ENCODE measurements around the gene LDLRAD3.
"Not testable (repeated sequence)": the region's sequence is repeated elsewhere in the genome, so short reads cannot be mapped to it uniquely, and the experiment has no call there.

The LDLRAD3 gene

GRCh38 chr11:36026315-36026968 is 82.6 kb downstream of the LDLRAD3 start:
- no peak for DNase-seq

DNA sequence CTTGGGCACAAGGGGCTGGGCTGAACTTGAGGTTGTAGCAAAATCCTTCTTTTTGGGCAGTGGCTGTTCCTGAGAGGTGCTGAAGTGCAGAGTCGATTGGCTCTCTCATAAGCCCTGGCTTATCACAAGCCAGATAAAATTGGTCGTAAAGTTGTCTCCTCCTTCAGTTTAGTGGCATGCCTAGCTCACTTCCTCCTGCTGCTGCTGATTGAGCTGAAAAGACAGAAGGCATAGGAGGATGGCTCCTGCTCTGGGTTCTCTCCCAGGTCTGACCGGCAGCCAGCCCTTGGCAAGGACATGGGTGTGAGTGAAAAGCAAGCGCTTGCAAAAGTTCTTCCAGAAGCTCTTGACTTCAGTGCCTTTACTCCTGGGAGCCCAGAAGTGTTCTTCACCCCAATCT is 83.9 kb downstream of the LDLRAD3 start:
- DNase-seq = no peak

- no peak for DNase-seq
These were observed 85.8 kb downstream of the LDLRAD3 start for GRCh38 chr11:36029616-36030015.

DNA sequence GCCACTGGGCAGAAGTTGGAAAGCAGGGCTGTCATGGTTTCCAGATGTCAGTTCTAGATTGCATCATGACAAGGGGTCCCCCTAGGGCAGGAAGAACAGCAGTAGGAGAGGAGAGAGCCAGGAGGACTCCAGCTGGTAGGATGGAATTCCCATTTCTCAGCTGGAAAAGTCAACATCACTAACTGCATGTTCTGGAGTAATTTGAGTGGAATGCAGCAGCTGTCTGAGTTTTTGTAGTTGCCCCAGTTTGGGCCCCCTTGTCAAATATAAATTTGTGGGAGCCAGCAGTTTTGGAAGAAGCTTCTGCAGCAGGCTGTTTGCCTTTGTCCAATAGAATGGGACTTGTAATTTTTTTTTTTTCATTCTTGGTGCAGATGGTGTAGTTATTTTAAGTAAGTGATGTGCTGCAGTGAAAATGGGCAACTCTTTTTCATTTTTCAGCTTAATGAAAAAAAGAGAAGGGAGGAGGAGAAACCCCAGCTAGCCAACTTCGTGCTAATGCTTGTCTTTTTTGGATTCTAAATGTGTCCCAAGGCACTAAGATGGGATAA is 86.9 kb downstream of the LDLRAD3 start:
- DNase-seq = no peak

DNA sequence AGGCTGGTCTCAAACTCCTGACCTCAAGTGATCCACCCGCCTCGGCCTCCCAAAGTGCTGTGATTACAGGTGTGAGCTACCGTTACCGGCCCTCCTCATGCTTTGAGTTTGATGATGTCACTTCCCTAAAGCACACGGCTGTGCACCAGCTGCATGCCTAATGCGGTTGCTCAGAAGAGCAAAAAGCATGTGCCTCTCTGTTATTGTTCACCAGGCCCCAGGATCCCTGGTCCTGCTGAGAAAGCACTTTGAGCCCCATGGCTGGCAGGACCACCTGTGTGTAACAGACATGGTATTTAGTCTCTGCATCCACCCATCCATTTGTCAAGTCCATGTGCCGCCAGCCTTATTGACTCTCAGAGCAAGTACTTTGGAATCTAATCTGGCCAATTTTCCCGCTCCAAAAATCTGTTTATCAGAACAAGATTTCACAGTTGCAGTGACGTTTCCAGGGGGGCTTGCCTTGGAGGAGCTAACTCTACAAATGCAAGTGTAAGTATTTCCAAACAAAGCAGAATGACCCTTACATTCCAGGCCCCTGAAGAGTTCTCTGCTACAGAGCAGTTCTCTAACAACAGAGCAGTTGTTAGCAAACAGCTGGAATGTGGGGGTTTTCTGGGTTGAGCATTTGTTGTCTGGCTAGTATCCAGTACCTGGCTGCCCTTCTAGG is 89.4 kb downstream of the LDLRAD3 start:
- DNase-seq = no peak

- no peak for DNase-seq
These were observed 90.1 kb downstream of the LDLRAD3 start for GRCh38 chr11:36033936-36034335.

DNA sequence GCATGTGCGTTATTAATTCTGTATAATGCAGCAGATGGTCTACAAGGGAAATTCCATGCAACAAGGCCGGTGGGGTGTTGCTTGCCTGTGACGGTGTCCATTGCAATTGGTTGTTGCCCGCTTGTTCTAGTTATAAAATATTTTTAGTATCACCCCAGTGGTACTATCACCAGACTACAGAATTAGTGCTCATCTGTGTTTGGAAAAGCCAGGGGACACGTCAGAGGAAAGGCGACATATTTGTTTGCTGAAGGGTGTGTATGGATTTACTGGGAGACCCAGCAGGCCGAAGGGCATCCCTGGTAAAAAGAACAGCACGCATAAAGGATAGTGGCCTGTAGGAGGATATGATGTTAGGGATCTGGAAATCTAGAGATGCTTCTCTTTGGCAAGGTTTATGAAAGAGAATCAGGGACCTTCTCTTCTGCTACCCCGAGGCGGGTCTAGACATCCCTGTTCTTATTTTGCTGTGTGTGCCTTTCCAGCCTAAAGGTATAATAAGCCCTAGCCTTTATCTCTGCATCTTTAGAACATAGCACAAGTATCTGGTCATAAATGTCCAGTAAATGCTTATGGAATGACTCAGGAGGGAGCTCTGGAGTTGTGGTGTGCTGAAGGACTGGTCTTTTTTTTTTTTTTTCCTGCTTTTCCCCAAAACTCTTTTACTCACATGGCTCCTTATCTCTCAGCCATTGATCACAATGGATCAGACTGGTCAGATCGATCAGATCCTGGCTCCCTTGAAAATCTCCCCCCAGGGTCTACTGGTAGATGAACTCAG is 90.9 kb downstream of the LDLRAD3 start:
- DNase-seq = no peak

- no peak for DNase-seq
These were observed 91.6 kb downstream of the LDLRAD3 start for GRCh38 chr11:36035454-36035853.

DNA sequence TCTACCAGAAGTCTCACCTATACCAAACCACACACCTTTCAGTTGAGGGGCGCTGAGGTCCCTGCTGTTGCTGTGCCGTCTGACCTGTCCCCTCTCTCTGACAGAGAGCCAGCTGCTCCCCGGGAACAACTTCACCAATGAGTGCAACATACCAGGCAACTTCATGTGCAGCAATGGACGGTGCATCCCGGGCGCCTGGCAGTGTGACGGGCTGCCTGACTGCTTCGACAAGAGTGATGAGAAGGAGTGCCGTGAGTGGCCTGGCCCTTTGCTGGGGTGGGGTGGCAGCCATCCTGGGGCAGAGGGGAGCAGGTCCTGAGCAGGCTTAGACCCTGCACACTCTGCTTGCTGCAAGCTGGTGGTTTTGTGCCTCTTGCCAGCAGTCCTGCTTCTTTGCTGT is 92.1 kb downstream of the LDLRAD3 start:
- no peak for DNase-seq

DNA sequence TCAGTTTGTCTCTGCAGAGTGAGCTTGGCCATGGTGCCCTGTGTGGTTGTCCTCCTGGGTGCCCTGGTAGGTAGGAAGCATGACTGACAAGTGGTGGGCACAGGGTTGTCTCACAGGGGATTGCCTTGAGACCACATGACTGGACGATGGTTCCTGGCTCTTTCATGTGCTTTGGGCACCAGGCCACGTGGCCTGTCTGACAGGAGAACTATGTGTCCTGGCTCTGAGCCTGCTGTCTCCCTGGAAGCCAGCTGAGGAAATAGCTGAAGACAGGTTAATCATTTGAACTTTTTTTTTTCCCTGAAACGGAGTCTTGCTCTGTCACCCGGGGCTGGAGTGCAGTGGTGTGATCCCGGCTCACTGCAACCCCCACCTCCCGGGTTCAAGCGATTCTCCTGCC is 93.2 kb downstream of the LDLRAD3 start:
- no peak for DNase-seq

DNA sequence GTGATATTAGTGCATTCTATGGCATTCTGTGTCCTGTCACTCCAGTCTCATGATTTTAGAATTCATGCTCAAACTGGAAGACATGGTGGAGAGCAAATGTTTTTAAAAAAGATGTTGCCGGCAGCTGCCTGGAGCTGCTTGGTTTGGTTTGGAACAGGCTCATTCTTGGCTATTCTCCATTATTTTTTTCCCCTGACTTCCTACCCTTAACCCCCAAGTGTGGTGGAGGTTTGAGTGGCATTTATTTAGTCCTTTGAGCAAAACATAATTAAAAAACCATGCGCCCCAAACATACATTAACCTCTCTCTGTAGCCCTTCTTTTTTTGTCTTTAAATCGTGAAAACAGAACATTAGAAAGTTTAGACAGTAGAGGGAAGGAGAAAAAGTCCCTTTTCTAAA is 94.7 kb downstream of the LDLRAD3 start:
- DNase-seq = no peak

GRCh38 chr11:36039471-36039870 is 95.6 kb downstream of the LDLRAD3 start:
- no peak for DNase-seq

DNA sequence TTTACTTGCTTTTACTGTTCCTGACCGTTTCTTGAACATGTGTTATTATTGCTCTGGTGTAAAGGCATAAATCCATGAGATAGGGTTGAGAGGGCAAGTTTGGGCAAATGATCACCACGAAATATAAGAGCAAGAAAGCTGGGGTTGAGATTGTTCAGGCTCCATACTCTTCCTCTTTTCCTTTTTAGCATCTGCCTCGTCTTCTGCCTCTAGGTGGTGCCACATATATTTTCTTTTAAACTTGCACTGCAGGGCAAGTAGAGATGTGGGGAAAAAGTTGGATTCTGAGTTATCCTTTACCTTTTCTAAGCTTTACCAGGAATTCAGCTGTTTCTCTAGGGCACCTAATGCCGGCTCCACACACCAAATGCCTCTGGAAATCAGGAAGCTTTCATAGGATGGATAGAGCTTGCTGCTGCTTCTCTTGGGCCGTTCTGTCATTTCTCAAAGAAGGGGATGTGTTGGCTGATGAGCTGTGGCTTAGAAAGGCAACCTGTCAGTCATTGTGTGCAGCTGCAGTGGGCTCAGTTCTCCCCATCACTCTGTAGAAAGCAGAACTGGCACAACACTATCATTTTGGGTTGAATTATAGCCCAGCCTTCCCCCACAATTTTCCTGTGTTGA is 98.2 kb downstream of the LDLRAD3 start:
- peak; percentile 52 to 75 for DNase-seq

- DNase-seq = no peak
These were observed 100.8 kb downstream of the LDLRAD3 start for GRCh38 chr11:36044636-36045035.

GRCh38 chr11:36045945-36046344 is 102.1 kb downstream of the LDLRAD3 start:
- not testable (repeated sequence) for DNase-seq

DNA sequence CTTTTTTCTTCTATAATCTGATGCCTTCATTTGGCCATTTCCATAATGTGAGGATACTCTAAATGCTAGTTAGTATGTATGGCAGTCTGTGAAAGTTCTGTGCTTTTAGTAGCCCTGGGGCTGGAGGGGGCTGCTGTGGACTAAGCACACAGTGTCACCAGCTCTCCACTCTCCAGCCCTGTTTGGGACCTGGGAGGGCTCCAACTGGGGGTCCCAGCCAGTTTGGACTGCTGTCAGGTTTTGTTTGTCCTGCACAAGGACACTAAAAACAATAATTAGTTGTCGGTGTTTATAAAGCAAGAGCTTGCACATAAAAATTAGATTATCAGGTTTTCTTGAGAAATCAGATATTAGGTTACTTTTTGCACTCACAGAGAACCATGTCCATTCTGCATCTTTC is 103.1 kb downstream of the LDLRAD3 start:
- no peak for DNase-seq

- DNase-seq = no peak
These were observed 103.5 kb downstream of the LDLRAD3 start for GRCh38 chr11:36047344-36047743.

DNA sequence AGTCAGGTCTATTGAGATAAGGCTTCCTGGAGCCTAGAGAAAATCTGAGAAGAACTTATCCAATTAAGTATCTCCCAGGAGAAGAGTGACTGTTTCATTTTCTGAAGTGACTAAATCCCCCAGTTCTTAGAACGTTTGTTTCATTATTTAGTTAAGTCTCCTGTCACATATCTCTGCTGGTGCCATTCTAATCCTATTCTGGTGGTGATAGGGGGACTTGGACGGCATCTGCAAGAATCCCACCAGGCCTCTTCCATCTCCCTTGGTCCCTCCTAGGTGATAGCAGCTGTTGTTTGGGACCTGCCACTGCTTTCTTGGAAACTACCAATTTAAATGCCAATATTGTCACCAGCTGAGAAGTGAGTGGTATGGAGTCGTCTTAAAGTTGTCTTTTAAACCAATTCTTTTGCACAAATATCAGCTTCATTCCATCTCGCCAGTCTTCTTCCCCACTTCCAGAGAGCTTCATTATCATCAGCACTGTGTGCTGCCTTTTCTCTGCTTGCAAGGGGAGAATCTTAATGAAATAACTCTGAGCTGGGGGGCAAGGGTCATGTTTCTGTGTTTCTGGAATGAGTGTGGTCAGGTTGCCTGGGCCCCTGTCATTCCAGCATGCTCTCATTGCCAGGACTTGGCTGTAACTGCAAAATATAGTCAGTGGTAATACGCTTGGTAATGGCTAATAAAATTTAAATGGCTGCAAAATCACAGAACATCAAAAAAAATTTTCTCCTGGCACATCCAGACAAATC is 104.8 kb downstream of the LDLRAD3 start:
- DNase-seq = no peak

GRCh38 chr11:36051235-36052144 is 107.6 kb downstream of the LDLRAD3 start:
- no peak for DNase-seq

DNA sequence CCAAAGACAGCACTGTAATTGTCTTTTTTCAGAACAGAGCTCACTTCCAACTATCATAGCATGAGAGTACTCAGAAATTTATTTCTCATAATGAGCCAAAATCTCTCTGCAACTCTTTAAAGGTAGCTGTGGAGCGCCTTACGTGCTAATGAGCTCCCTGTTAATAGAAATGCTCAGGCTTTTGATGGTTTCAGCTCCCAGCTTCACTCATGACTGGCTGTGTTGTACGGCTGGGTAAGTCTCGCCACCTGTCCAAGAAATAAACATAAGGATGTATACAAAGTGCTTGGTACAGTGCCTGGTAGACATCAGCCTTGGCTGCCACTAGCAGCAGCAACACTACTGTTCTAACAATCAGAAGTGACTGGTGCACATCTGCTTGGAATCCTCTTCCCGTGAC is 109.4 kb downstream of the LDLRAD3 start:
- DNase-seq = no peak

GRCh38 chr11:36053862-36054261 is 110.0 kb downstream of the LDLRAD3 start:
- no peak for DNase-seq

All from Kasumi-1 (cell line).